Brain pericyte (primary cell): ENCODE results near the gene NRIP1.
"Not testable (repeated sequence)": the region's sequence is repeated elsewhere in the genome, so short reads cannot be mapped to it uniquely, and the experiment has no call there.

ENCODE experiments used
- DNase-seq: peaks from one replicate; pipeline ENCODE4 v3.0.0-alpha.2; 2012; ENCODE audit warnings: low read depth, low spot score

Gene NRIP1

GRCh38 chr21:14981246-14981645 is 83.6 kb downstream of the NRIP1 start:
- no peak for DNase-seq

- DNase-seq, result no peak
Observed at GRCh38 chr21:14979264-14979663, 85.5 kb downstream of the NRIP1 start.

GRCh38 chr21:14977814-14978213 is 87.0 kb downstream of the NRIP1 start:
- no peak for DNase-seq

- DNase-seq, result no peak
Observed at GRCh38 chr21:14975136-14975919, 89.5 kb downstream of the NRIP1 start.

GRCh38 chr21:14972678-14973077 is 92.1 kb downstream of the NRIP1 start:
- DNase-seq, result no peak

- DNase-seq, result no peak
Observed at GRCh38 chr21:14968821-14969220, 96.0 kb downstream of the NRIP1 start.

GRCh38 chr21:14968029-14968428 is 96.8 kb downstream of the NRIP1 start:
- DNase-seq, result no peak

- no peak for DNase-seq
Observed at GRCh38 chr21:14964621-14965020, 100.2 kb downstream of the NRIP1 start.

- no peak for DNase-seq
Observed at GRCh38 chr21:14962217-14962616, 102.6 kb downstream of the NRIP1 start.

GRCh38 chr21:14961502-14961901 is 103.3 kb downstream of the NRIP1 start:
- DNase-seq, result no peak

- DNase-seq, result no peak
Observed at GRCh38 chr21:14959343-14959742, 105.5 kb downstream of the NRIP1 start.

GRCh38 chr21:14957836-14958235 is 107.0 kb downstream of the NRIP1 start:
- DNase-seq, result no peak

GRCh38 chr21:14956807-14957206 is 108.0 kb downstream of the NRIP1 start:
- DNase-seq, result no peak

- no peak for DNase-seq
Observed at GRCh38 chr21:14955936-14956520, 108.8 kb downstream of the NRIP1 start.

GRCh38 chr21:14952916-14953315 is 111.9 kb downstream of the NRIP1 start:
- no peak for DNase-seq

GRCh38 chr21:14949603-14950002 is 115.2 kb downstream of the NRIP1 start:
- no peak for DNase-seq

GRCh38 chr21:14947613-14948160 is 117.1 kb downstream of the NRIP1 start:
- no peak for DNase-seq

GRCh38 chr21:14945176-14945575 is 119.6 kb downstream of the NRIP1 start:
- no peak for DNase-seq

GRCh38 chr21:14943616-14944015 is 121.2 kb downstream of the NRIP1 start:
- no peak for DNase-seq

- DNase-seq, result no peak
Observed at GRCh38 chr21:14942801-14943490, 121.9 kb downstream of the NRIP1 start.

- not testable (repeated sequence) for DNase-seq
Observed at GRCh38 chr21:14927324-14927723, 137.5 kb downstream of the NRIP1 start.

- no peak for DNase-seq
Observed at GRCh38 chr21:14926186-14926585, 138.6 kb downstream of the NRIP1 start.
